IPS DF 6.9 (cell line): Measurements from ENCODE around the gene ACTBL2.

Source experiments
- DNase-seq: peaks from one replicate; pipeline ENCODE4 v3.0.0-alpha.2; 2013; ENCODE audit warnings: low read depth, low spot score
- H3K27ac ChIP-seq: one replicate; pipeline ENCODE4 v1.5.1; 2013; ENCODE audit warnings: low read length, control low read depth
- H3K27me3 ChIP-seq: 2 replicates; pipeline ENCODE4 v1.6.1; 2013; ENCODE audit warnings: mild to moderate bottlenecking, low read length; ENCODE audit not compliant: control insufficient read depth, insufficient read depth
- H3K36me3 ChIP-seq: 2 replicates; pipeline ENCODE4 v1.6.1; 2013; ENCODE audit warnings: low read length; ENCODE audit not compliant: control insufficient read depth, insufficient read depth
- H3K4me1 ChIP-seq: 2 replicates; pipeline ENCODE4 v1.6.1; 2013; ENCODE audit warnings: low read length; ENCODE audit not compliant: control insufficient read depth, insufficient read depth
- H3K4me3 ChIP-seq: 2 replicates; pipeline ENCODE4 v1.5.1; 2013; ENCODE audit warnings: mild to moderate bottlenecking, low read length
- H3K9me3 ChIP-seq: 2 replicates; pipeline ENCODE4 v1.6.1; 2013; ENCODE audit warnings: low read length, inconsistent platforms; ENCODE audit not compliant: control insufficient read depth, insufficient read depth
- WGBS: extraction: QIAGEN DNeasy Blood & Tissue Kit; methylation state at CpG from one replicate; pipeline ENCODE4 v1.1.7; 2013; ENCODE audit warnings: mixed read lengths, missing lambda C conversion rate; ENCODE audit not compliant: insufficient read length, insufficient coverage; 5-methylcytosine and 5-hydroxymethylcytosine counted together

ACTBL2 gene

DNA sequence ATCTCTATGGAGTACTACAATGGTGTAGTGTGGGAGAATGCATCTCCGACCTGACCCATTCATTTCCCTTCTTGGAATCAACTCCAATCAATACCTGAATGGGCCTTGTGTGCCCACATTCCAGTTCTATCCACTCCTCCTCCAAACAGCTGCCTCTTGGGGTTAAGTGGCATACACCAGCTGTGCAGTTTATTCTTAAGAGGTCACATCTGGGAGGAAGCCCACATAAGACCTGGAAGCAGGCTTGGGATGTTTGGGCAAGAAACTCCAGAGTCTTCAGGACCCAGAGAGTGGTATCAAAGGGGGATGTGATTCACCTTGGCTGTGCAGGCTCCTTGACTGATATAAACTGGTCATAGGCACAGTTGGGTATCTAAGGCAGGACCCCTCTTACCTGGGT, 46.0 kb downstream of the ACTBL2 start:
- H3K4me1 ChIP-seq: no peaks in the 10 kb centered on the region
- H3K4me3 ChIP-seq: no peak overlapping the region
- DNase-seq: no peak
- H3K27ac ChIP-seq: no peak overlapping the region
- WGBS: no CpG with 5 or more reads among the region's 1 CpG
- H3K9me3 ChIP-seq: no peaks in the 10 kb centered on the region
- H3K27me3 ChIP-seq: no peaks in the 10 kb centered on the region
- no peaks in the 10 kb centered on the region for H3K36me3 ChIP-seq

DNA sequence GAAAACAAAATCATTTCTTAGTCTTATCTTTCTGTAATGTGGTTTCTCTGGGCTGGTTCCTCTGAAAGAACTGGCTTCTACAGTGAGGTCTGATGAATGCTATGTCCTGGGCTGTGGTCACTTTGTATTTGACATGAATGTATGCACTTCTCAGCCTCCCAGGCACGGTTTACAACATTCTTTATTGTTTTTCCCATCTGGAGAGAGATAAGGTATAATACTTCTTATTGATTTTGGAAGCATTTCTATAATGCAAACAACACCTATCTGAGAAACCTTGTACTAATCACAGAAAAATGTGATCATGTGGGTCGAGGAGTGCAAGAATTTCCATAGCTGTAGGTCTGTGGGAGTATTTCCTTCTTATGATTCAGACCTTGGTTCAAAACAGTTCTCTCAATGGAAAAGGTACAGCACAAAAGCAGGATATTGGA, 46.9 kb downstream of the ACTBL2 start:
- no peak for DNase-seq
- Histone ChIP-seq H3K36me3 (no peaks in the 10 kb centered on the region), H3K4me1 (no peaks in the 10 kb centered on the region), H3K4me3 (no peak overlapping the region), H3K27ac (no peak overlapping the region), H3K27me3 (no peaks in the 10 kb centered on the region), H3K9me3 (no peaks in the 10 kb centered on the region)
- WGBS: no CpG with 5 or more reads among the region's 2 CpGs

DNA sequence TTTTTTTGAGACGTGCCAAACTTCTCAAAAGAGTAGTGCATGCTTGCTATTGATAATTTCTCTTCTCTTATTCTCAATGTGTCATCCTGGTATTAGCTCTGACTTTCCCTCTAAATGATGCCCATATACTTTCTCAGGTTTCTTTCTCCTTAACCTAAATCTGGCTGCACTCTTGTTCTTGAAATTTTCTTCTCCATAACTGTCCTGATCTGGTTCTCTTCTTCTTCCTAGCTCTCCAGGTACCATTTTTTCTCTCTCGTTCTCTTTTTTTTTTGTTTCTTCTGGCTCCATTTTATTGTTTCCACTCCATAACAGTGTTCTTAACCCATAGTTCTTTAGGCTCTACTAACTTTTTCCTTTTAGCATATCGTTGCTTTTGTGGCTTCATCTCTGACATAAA, 47.9 kb downstream of the ACTBL2 start:
- no CpG with 5 or more reads among the region's 3 CpGs for WGBS

GRCh38 chr5:57434227-57434640, 48.4 kb downstream of the ACTBL2 start:
- Histone ChIP-seq H3K36me3 (no peaks in the 10 kb centered on the region), H3K27ac (no peak overlapping the region), H3K27me3 (no peaks in the 10 kb centered on the region), H3K4me3 (no peak overlapping the region), H3K9me3 (no peaks in the 10 kb centered on the region), H3K4me1 (no peaks in the 10 kb centered on the region)
- WGBS: no CpG with 5 or more reads among the region's 2 CpGs
- DNase-seq: no peak

More for the DNA sequence above, 47.9 kb downstream of the ACTBL2 start:
- H3K36me3 ChIP-seq: no peaks in the 10 kb centered on the region
- H3K9me3 ChIP-seq: no peaks in the 10 kb centered on the region
- H3K27ac ChIP-seq: no peak overlapping the region
- H3K27me3 ChIP-seq: no peaks in the 10 kb centered on the region
- no peak for DNase-seq
- H3K4me1 ChIP-seq: no peaks in the 10 kb centered on the region
- H3K4me3 ChIP-seq: no peak overlapping the region

DNA sequence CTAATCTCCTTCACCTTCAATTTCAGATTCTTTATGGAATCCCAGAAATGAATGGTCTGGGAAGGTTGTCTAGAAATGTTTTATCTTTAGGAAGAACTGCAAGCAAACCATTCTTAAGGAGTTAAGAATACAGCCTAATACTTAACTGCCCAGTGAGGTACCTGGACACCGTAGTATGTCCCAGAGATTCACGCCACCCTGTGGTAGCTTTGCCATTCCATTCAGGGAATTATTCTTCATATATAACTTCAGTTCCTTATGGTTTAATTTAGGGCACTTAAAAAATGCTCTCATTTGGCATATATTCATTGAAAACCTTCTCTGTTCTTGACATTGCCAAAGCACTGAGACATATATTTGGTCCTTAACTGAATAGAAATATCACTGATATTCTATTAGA, 49.7 kb downstream of the ACTBL2 start:
- Histone ChIP-seq H3K9me3 (no peaks in the 10 kb centered on the region), H3K27ac (no peak overlapping the region), H3K36me3 (no peaks in the 10 kb centered on the region), H3K4me1 (no peaks in the 10 kb centered on the region), H3K27me3 (no peaks in the 10 kb centered on the region), H3K4me3 (no peak overlapping the region)
- no CpG with 5 or more reads among the region's 2 CpGs for WGBS
- no peak for DNase-seq

GRCh38 chr5:57431759-57432158, 50.9 kb downstream of the ACTBL2 start:
- no peaks in the 10 kb centered on the region for H3K27me3 ChIP-seq
- no peaks in the 10 kb centered on the region for H3K9me3 ChIP-seq
- no peak overlapping the region for H3K27ac ChIP-seq
- no peaks in the 10 kb centered on the region for H3K4me1 ChIP-seq
- no peaks in the 10 kb centered on the region for H3K36me3 ChIP-seq
- DNase-seq: no peak
- WGBS: no CpG with 5 or more reads among the region's 6 CpGs
- no peak overlapping the region for H3K4me3 ChIP-seq
